Stimulated activated CD4-positive, alpha-beta T cell treated with anti-CD3 and anti-CD28 coated beads, Interleukin-12 subunit alpha, Interleukin-12 subunit beta, amount 100 ng/mL, for 4 hours (primary cell): ENCODE data around the gene ERFE.

ENCODE experiments used
- DNase-seq: peaks from one replicate; pipeline ENCODE4 v3.0.0-alpha.2; 2020

The ERFE gene

DNA sequence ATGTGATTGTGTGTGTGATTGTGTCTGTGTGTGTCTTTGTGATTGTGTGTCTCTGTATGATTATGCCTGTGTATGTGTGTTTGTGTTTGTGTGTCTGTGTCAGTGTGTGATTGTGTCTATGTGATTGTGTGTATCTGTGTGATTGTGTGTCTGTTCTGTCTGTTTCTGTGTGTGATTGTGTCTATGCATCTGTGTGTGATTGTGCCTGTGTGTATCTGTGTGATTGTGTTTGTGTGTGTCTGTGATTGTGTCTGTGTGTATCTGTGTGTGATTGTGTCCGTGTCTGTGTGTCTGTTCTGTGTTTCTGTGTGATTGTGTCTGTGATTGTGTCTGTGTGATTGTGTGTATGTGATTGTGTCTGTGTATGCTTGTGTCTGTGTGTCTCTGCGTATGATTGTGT, 32.4 kb upstream of the ERFE start:
- DNase-seq = no peak

DNA sequence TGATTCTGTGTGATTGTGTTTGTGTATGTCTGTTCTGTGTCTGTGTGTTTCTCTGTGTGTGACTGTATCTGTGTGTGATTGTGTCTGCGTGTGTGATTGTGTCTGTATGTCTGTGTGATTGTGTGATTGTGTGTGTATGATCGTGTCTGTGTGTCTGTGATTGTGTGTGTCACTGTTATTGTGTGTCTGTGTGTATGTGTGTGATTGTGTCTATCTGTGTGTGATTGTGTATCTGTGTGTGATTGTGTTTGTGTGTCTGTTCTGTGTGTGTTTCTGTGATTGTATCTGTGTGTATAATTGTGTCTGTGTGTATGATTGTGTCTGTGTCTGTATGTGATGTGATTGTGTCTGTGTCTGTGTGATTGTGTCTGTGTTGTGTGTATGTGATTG, 32.0 kb upstream of the ERFE start:
- no peak for DNase-seq

DNA sequence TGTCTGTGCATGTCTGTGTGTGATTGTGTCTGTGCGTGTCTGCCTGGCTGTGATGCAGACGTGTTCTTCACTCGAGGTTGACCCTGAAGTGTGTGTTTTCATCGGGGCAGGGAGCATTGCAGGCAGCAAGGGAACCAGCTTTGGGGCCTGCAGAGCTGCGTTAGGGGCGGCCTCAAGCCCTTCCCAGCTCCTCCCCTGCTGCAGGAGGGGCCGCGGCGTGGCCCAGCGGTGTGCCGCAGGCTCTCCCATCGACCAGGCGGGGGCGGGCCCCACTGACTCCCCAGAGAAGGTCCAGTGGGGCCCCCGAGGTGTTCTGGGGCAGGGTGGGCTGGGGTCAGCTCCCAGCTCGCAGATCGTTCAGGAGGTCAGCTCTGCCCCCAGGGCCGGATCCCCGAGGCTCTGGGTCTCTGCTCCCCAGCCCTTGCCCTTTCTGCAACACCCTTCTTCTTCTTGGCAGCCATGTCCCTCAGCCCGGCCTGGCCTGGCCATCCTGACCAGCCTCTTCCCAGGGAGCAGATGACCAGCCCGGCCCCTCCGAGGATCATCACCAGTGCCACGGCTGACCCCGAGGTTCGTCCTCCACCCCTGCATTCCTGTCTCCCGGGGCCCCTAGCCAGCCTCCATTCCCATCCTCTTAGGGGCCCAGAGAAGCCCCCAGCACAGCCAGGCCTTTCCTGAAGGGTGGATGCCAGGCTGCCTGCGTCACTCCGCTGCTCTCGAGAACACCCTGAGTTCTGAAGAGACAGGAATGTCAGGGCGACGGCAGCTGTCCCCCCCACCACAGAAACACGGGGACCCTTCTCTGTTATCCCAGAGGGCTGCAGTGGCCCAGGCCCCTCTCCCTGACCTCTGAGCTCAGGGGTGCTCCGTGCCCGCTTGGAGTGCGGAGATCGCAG, 31.4 kb upstream of the ERFE start:
- DNase-seq = no peak

DNA sequence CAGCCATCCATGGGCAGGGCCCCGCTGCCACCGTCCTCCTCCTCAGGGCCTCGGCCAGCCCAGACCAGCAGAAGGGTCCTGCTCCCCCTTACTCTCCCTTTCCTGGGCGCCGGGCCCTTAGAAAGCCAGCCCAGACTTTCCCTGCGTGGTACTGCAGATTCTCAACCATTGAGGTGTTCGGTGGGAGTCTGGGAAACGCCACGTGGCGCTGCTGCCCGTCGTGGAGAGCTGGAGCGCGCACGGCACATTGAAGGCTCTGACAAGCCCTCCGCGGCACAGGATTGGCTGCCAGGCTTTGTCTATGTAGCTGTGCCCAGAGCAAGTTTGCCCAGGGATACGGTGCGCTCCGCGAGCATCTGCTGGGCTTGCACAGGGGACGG, 30.7 kb upstream of the ERFE start:
- DNase-seq = no peak

DNA sequence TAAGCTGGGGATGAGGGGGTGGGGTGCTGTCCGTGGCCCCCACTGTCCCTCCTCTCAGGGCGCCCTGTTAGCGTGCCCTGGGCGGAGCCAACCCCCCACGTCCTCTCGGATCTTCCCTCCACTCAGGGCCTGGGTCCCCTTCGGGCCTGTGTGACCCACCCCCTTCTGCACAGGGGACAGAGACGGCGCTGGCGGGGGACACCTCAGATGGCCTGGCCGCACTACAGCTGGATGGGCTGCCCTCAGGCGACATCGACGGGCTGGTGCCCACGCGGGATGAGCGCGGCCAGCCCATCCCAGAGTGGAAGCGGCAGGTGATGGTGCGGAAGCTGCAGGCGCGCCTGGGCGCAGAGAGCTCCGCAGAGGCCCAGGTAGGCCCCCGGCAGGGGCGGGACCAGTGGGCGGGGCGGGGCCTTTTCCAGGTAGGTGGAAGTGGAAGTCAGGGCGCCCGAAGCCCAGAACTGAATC, 30.2 kb upstream of the ERFE start:
- DNase-seq = no peak

DNA sequence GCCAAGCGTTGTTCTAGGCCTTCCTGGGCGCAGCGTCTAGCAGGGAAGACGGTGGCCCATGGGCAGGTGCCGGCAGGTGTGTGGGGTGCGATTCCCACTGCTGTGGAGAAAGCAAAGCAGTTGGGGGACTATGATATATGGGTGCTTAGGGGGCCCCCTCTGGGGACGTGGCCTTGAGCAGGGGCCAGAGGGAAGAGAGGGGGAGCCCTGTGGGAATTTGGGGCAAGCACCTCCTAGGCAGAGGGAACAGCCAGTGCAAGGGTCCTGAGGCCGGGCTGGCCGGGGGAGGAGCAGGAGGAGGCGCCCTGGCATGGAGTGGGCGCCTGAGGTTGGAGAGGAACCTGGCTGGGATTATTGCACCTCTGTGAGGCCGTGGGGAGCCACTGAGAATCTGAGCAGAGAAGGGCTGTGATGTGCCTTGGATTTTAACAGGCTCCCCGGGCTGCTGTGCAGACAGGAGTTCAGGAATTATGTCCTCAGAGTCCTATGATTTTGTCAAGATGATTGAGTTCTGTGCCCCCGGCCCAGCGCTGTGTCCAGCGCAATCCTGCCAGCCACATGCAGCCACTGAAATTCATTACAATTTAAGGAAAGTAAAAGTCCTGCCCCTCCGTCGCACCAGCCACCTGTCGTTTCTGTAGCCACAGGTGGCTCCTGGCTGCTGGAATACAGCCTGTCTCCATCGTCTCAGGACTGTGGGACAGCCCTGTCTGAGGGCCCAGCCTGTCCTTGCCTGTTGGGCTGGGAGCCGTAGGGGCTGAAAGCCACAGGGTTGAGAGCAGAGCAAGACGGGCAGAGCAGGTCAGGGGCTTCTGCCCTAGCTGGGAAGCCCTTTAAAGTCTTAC, 29.4 kb upstream of the ERFE start:
- no peak for DNase-seq

DNA sequence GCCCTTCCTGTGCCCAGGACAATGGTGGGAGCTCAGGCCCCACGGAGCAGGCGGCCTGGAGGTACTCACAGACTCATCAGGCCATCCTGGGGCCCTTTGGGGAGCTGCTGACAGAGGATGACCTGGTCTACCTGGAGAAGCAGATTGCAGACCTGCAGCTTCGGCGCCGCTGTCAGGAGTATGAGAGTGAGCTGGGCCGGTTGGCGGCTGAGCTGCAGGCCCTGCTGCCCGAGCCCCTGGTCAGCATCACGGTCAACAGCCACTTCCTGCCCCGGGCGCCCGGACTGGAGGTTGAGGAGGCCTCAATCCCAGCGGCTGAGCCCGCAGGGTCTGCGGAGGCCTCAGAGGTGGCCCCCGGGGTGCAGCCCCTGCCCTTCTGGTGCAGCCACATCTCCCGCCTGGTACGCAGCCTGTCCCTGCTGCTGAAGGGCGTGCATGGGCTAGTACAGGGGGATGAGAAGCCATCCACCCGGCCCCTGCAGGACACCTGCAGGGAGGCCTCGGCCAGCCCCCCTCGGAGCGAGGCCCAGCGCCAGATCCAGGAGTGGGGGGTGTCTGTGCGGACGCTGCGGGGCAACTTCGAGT, 28.6 kb upstream of the ERFE start:
- no peak for DNase-seq

DNA sequence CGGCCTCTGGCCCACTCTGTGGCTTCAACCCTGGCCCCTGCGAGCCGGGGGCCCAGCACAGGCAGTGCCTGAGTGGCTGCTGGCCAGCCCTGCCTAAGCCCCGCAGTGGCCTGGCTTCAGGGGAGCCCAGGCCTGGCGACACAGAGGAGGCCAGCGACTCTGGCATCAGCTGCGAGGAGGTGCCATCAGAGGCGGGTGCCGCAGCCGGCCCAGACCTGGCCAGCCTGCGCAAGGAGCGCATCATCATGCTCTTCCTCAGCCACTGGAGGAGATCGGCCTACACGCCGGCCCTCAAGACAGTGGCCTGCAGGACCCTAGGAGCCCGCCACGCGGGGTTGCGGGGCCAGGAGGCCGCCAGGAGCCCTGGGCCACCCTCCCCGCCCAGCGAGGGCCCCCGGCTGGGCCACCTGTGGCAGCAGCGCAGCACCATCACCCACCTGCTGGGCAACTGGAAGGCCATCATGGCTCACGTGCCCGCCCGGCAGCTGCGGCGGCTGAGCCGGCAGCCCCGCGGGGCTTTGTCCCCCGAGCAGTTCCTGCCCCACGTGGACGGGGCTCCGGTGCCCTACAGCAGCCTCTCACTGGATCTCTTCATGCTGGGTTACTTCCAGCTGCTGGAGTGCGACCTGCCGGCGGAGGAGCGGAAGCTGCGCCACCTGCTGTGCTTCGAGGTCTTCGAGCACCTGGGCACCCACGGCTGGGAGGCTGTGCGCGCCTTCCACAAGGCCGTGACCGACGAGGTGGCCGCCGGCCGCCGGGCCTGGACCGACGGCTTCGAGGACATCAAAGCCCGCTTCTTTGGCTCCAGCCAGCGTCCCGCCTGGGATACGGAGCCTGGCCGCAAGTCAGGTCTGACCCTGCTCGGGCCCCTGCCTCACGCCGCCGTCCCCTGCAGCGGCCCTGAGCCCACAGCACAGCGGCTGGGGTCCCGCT, 27.8 kb upstream of the ERFE start:
- DNase-seq = no peak

DNA sequence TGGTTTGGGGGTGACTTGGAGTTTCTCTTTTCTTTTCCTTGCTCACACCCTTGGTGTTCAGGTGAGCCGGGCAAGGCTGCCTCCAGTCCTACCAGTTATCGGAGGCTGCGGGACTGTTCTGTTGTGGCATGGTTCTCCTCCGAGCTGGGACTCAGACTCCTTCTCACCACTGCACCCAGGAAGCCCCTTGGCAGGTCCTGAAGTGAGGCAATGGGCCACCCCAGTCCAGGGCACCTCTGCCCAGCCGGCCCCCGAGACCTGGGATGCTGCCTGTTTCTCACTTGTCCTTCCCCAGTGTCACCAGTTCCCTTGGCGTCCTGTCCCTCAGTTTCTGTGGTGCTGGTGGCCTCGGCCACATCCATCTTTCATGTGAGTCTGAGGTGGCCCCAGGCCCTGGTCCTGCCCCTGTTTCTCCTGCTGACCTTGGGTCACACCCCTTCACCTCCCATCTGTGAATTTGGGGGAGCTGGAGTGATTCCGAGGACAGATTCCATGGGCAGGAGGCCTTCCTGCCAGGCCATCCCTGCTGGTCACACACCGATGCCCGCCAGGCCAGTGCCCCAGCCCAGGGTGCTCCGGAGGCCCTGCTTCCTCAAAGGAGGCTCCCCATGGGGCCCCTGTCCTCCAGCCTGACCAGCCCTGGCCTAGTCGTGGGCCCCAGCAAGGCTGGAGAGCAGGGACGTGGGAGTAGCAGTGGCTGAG, 26.9 kb upstream of the ERFE start:
- no peak for DNase-seq

DNA sequence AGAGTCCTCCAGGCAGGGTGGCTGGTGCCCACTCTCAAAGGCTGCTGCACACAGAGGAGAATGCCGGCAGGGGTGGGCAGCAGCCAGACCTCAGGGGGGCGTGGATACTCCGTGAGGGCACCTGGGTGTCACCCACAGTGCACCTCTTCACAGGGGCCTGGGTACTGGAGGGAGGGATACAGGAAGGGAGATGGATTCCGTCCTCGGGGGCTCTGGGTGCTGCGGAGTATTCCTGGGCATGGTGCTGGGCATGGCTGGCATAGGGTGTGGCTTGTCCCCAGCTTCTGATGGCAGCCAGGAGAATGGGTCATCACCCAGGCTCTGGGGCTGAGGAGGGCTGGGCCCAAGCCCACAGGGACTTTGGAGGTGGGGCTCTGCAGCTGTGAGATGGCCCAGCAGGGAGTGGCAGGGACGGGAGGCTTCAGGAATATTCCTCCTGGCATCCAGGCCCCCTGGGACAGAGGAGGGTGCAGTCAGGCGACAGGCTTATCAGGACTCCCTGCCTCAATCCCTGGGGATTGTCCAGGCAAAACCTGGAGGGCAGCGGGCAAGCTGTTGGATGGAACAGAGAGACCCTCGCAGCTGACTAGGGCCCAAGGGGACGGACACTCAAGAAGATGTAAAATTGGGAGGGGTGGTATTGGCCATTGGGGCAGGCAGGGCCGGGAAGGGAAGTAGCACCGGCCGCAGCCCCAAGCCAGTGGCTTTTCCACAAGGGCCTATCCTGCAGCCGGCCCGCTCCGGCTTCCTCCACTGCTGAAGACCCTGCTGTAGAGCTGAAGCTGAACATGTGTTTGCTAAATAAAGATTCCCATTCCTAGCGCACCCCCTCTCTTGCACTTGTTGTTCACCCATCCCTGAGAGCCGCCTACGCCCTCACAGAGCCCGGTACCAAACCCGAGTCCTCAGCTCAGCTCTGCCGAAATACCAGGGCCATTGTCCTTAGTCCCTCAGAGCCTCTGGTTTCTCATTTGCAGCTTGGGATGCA, 26.0 kb upstream of the ERFE start:
- no peak for DNase-seq

DNA sequence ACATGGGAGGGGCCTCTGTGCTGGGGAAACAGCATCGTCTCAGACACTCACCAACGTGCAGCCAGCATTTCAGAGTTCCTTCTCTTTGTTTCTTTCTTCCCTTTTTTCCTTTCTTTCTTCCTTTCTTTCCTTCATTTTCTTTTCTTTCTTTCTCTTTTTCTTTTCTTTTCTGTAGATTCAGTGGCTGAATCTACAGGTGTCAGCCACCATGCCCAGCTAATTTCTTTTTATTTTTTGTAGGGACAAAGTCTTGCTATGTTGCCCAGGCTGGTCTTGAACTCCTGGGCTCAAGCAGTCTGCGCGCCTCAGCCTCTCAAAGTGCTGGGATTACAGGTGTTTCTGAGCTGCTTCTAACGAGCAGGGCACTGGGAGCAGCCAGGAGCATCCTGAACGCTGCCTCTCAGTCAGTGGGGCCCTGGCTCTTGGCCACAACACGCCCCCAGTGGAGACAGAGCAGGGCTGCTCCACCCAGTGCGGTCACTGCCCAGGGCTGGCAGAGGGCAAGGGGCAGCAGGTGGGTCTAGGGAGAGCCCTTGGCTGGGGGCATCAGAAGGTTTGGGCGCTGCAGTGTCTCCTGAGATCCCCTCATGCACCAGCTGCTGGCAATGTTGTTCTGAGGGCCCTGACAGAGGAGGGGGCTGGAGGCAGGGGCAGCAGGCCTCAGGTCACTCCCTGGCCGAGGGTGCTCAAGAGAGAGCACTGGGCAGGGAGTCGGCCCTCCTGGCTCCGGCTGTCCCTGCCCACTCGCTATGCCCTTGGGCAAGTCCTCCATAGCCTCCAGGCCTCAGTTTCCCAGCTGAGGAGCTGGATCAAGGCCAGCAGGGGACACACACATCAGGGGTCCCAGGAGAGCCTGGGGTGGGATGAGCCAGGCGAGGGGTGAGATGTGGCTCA, 25.0 kb upstream of the ERFE start:
- no peak for DNase-seq

DNA sequence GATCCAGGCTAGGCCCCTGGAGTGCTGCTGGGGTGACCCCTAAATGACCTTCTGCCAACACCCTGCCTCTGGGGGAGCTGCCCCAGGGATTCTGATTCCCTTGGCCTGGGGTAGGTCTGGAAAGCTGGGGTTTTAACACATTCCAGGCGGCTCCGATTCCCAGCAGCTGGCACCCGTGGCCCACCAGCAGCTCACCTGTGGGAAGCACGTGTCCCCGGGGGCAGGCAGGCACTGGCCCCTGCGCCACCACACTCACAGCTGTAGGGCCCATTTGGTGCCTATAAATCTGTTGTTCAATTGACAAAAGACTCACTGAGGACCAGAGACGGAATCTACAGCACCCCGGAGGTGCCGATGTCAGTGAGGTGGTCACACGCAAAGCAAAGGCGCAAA, 24.4 kb upstream of the ERFE start:
- DNase-seq = no peak

DNA sequence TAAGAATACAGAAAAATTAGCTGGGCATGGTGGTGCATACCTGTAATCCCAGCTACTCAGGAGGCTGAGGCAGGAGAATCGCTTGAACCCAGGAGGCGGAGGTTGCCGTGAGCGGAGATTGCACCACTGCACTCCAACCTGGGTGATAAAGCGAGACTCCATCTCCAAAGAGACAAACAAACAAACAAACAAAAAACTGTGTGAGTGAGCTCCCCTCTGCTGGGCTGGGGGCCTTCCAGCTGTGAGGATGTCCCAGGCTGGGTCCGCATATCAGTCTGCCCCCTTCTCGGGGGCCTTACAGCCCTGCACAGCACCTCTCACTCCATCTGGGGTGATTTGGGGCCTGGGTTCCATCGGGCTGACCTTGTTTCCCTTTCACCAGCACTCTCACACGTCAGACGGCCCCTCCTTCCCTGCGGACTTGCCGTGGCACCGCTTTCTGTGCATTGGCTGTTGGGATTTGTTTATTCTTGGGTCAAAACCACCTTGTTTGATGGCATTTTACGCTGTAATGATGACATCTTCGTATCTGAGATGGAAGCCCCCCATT, 23.1 kb upstream of the ERFE start:
- DNase-seq = no peak

DNA sequence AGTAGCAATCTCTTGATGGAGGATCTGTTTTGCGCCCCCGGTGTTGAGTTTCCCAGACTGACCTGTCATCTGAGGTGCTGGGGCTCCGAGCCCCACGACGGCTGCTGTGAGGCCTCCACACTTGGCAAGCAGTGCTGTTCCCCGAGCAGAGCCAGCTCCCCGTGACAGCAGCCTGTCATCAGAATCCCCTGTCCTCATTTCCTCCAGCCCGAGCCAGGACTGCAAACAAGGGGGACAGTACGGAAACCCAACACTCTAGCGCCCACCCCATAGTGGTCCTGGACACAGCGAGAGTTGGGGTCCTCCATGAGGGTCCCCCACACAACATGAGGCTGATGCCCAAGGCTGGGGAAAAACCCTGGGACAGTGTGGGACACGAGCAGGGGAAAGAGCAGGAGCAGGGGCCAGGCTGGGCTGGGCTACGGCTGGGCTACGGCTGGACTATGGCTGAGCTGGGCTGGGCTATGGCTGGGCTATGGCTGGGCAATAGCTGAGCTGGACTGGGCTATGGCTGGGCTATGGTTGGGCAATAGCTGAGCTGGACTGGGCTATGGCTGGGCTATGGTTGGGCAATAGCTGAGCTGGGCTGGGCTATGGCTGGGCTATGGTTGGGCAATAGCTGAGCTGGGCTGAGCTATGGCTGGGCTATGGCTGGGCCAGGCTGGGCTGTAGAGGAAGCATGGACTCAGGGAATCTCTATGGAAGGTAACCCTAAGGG, 21.8 kb upstream of the ERFE start:
- DNase-seq = no peak

DNA sequence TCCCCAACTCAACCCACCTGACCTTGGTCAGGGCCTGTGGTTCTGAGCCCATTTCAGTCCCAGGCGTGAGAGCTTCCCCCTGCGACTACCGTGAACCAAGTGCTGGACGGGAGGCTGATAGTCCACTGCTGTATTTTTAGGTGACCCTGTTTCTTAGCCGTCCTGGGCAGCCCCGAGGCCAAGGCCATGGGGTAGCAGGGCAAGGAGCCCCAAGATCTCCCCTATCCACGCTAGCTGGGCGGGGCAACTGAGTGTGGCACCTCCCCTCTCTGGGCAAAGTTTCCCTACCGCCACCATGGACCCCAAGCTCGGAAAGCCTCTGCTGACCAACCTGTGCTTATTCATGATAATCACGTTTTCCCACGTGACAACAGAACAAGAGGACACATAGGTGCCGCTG, 20.9 kb upstream of the ERFE start:
- no peak for DNase-seq

DNA sequence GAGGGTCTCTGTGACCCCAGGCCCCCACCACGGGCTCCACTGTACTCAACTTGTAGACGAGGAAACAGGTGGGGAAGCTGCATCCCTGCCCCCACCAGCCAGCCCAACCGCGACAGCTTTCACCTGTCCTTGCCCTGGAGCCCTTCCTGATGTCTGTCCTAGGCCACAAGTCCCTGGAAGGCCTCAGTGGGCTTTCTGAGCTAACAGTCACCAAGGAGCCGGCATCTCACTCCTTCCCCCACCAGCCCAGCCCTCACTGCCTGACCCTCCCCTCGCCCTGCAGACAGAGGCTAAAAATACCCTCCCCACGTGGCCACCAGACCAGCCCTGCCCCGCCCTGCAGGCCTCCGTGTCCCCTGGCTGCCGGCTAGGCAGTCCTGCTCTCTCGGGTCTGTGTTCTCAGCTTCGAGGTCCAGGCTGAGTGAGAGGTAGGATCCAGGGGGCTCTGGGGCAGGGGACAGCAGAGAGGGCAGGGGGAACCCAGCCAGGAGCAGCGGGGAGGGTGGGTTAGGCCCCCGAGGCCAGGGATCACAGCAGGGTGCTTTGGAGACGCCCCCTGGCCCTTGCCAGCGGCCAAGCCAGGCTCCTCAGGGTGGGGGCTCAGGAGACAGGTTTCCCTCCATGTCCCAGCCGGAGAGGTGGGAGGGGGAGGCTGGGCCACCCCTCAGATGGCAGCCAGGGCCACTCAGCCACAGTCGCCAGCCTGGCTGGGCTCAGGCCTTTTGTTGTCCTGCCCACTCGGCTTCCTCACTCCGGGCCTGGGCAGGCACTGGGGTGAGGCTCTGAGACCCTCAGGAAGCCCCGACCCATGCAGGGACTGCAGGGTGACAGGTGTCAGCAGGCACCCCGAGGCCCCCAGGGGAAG, 20.2 kb upstream of the ERFE start, which contains the start of gene KLHL30:
Gene KLHL30 (plus strand): TSS at position 338 of the 865 bp plus-strand sequence. CDS start 2,087 bp downstream, outside the sequence.
- no peak for DNase-seq
